HG03460 (cell line): ENCODE data around the gene PTGER3.

ENCODE experiments used
- ATAC-seq: cut with Tn5 transposase; IDR thresholded peaks from one replicate; pipeline ENCODE4 v1.9.1; 2021; ENCODE audit not compliant: unreplicated experiment

PTGER3 gene

DNA sequence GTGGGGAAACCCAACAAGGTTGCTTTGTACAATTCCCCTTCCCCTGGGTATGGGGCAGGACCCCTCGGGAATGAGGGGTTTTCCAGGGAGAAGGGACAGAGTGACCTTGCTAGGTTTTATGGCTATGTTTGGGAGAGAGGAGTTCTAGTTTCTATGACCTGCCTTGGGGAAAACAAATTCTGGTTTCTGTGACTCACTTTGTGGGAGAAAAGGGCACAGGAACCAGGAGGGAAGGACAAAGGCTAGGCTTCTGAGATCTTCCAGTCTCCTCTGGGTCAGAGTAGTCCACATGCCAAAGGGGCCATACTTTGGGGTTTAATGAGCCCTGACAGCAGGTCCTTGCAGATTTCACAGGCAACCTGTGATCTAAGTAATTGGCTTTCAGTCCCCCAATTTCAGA, 5.5 kb upstream of the PTGER3 start:
- ATAC-seq = no peak

DNA sequence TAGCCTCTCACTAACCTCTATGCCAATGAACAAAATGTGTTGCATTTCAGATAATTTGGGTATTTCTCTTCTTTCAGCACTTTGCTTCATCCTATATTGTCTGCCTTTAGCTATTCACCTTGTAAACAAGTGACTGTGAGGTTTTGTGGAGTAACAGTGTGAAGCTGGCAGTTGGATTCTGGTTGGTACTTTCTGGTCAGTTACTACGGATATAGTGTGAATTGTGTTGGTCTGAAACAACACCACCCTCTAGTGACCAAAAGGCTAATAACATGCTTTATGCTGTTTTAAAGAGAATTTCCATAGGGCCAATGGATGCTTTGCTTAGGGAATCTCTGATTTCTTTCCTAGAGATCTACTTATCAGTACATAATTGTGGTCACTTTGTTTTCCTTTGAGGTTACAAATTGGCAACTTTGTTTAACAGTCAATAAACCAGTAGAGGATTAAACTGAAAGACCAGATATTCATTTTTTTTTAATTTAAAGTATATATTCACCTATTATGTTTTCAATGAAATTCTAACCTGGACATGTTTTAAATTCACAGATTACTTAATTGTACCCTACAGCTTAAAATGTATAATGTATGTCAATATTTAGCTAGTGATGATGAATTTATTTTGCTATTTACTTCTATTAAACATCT, 2.5 kb upstream of the PTGER3 start:
- peak; percentile 67 for ATAC-seq

DNA sequence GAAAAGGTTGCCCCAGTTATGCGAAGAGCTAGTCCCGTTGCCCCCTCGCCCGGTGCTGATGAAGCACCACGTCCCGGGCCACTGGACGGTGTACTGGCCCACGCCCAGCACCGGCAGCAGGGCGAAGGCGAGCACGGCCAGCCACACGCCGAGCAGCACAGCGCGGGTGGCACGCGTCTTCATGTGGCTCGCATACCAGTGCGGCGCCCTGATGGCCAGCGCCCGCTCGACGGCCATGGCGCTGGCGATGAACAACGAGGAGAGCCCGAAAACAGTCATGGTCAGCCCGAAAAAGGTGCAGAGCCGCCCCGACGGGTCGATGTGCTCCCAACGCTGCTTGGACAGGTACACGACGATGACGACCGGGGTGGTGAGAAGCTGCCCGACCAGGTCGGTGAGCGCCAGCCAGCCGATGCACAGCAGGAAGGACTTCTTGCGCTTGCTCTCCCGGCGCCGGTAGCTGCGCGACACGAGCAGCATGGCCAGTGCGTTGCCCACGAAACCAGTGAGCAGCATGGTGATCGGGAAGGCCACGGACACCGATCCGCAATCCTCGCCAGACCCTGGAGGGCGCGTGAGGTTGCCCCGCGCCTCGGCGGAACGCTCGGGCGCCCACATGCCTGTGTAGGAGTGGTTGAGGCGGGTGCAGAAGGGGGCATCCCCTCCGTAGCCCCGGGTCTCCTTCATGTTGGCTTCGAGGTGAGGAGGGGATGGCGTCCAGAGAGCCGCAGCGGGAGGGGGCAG, 553 bp downstream of the PTGER3 start:
- no peak for ATAC-seq

DNA sequence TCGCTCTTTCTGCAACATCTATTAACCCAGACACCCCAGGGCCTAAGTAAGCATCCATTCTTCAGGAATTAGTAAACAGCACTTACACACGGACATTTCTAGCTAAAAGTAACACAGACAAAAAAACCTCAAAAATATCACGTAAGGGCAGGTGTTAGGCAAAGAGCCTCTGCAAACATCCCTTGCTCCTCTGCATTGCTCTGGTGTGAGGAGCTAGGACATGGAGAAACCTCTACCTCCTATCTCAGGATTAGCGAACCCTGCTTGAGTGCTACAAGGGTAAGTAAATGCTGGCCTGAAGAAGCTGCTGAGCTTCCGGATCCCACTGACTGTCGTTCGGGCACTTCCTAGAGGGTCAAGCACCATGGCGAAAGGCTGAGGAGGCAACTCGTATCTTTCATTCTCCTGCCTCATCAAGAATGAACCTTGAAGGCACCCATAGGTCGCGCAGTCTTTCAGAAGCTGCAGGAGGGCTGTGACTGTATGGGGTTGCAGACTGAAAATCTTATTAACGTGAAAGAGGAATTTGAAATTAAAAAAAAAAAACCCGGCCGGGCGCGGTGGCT, 2.1 kb downstream of the PTGER3 start:
- no peak for ATAC-seq

DNA sequence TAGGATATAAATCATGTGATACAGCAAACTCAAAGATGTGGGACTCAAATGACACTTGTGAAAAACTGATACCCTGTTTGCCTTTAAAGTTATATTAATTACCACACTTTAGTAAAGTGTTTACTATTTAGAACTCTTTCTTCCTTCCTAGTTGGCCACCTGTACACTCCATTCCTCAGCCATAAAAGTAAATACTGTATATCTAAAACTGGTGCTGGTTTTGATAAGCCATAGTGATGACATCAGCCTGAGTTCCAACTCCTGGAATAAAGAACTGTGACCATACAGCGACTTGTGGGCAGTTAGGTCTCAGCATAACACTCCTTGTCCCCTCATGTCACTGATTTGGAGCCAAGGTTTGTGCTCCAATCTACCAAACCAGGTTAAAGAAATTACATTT, 2.8 kb downstream of the PTGER3 start:
- ATAC-seq = no peak

DNA sequence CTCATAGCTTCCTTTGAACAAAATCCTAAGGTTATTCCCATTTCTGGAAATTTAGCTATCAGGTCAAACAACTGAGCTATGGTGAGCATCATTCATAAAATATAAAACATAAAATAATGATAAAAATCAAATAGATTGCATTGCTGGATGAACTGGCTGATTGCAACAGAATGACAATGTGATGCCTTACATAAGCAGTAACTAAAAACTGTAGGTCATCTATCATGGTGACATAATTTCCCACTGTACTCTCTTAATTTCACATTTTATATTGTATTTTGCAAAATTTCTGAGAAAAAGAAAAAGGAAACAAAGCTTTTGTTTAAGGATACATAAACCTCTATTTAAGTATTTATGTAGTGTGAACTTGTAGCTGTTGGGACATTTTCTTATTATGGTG, 4.6 kb downstream of the PTGER3 start:
- no peak for ATAC-seq

DNA sequence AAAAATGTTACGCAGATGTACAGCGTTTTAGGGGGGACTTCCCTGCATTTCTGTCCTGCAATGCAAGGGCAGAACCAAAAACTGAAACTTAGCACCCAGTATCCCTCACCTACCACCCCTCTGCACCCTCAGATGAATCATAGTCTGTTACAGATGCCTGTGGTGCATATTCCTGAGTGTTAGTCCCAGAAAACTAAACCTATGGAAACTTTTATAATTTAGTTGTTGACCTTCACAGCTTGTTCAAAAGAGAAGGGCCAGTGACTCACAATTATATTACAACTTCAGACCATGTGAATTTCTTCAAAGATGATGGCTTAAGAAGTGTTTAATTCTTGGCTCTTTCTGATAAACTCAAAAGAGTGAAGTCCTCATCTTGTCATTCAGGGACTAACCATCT, 5.8 kb downstream of the PTGER3 start:
- no peak for ATAC-seq

DNA sequence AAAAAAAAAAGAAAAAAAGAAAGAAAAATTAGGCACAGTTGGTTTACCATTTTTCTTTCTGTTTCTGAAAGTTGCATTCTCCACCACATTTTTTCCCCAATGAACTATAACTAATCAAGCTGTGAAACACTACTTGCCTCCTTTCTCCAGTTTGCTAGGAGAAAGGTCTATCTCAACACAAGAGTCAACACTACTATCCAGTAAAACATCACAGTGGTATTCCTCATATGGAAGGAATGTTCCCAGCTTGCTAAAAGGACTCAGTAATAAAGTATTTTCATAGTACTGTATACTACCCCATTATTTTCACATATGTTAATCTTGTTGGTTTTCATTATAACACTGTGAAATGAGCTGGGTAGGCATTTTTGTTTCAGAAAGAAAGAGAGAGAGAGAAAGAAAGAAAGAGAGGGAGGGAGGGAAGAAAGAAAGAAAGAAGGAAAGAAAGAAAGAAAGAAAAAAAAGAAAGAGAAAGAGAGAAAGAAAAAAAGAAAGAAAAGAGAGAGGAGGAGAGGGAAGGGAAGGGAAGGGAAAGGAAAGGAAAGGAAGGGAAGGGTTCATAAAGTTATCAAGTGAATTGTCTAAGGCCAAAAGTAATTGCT, 7.9 kb downstream of the PTGER3 start:
- no peak for ATAC-seq

DNA sequence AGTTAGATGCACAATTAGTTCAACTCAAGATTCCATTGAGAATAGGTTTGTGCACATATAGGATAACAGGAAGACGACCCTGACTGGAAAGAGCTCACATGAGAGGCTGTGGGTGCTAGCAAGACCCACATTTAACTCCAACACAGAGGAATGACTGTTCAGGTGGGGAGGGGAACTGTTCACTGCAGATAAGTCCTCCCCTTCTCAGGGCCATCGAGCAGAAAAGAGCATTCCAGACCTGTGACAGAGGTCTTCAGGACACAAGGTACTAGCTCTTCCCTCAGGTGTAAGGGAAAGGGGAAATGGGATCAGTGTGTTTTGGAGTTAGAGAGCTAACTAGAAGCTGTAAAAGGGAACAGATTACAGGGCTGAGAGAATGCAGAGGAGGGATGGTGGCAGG, 8.7 kb downstream of the PTGER3 start:
- ATAC-seq = no peak

DNA sequence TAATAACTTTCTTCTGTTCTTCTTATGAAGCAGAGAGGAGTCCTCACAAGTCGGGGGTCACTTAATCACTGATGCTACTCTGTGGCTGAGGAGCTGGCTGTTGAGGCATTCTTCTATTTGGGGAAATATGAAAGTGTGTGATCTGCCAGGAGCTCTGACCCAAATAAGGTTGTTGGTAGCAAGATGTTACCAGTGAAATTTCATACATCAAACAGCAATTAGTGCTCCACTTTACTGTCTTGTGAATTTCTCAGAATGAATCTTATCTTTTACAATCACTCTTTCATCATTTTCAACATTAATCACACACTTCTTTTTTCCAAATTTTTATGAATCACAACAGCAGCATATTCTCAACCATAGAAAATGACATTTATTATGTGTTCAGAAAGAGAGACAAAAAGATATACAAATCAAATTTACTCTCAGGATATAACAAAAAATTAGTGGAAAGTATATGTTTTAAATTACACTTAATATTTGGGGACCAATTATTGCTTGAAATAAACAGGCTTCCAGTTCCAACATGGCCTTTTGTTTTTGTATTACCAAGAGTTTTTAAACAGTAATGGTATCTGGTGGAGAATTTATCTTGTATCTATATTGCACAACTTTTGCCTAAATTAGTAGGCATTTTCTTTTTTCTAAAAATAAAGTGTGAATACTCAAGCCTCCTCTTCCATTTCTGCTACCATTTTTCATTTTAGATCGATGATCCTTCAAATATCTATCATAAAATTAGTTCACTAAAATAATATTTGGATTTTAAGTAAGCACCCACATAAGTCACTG, 9.6 kb downstream of the PTGER3 start:
- ATAC-seq = no peak

DNA sequence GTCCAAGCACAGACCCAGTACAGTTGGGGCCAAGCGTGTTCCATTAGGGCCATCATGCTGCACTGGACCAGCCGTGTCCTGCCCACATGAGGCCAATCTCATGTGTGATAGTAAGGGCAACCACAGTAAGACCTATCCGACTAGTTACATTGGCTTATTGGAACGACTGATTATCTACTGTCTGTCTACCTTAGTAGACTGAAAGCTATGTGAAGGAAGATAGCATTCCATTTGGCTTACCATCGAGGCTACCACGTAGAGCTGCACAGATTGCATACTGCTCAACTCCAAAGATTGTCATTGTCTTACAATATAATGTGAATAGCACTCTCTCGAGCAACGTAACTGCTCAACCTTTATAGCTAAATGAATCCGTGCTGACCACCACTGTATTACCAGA, 10.6 kb downstream of the PTGER3 start:
- no peak for ATAC-seq

DNA sequence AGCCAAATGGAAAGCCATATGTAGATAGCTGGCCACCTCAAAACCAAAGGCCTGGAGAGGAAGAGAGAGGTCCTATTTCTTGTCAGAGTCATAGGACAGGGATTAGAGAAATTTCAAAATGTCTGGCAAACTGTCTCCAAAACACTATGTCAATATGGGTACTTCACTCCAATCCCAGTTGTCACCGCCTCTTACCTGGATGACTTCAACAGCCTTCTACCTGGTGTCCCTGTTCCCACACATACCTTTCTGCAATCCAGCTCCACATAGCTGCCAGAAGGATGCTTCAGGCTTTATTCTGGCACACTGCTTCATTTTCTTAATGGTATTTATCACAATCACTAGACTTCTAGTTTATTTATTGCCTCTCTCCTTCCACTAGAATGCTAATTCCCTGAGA, 14.5 kb downstream of the PTGER3 start:
- no peak for ATAC-seq

DNA sequence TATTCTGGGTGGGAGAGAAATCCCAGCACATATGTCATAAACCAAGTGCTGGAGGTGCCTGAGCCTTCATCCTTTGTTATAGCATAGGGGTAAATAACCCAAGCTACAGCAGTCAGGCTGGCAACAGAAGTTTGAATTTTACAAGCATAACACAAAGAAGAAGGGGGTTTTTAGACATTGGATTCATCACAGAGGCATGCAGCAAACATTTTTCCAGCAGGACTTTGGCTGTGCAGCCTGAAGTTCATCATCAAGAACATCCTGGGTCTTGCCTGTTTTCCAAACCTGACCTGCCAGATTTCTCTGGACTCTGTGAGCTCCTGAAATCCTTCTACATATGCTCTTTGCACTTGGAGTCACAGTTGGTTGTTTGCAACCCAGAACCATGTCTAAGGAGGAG, 16.2 kb downstream of the PTGER3 start:
- no peak for ATAC-seq

DNA sequence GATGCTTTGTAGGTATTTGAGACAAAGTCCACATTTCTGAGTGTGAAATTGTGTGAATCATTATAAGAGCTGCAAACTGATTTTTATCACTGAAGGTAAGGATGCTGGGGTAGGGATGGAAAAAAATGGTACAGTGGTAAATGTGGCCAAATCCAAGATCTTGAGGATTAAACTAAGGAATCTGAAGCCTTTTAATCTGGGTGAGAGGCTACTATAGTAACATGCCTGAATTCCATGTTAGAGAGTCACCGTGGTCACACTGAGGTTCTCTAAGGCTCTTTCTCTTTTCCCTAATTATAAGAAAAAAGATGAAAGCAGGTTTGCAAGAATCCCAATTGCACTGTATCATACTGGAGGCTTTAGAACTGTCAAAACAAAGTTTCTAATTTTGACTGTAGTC, 17.6 kb downstream of the PTGER3 start:
- ATAC-seq = no peak

DNA sequence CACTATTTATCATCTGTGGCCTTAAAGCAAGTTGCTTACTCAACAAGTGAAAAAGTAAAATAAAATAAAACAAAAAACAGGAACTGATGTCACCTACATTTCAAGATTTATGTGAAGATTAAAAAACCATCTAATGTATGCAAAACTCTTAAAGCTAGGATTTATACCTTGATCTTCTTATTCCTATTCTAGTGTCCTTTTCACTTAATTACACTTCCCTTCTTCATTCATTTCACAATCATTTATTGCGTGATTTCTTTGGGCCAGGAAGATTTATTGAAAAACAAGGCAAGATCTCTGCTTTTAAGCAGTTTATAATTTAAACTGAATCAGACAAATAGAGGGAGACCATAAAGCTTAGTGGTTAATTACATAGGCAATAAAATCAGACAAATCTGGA, 18.6 kb downstream of the PTGER3 start:
- no peak for ATAC-seq

DNA sequence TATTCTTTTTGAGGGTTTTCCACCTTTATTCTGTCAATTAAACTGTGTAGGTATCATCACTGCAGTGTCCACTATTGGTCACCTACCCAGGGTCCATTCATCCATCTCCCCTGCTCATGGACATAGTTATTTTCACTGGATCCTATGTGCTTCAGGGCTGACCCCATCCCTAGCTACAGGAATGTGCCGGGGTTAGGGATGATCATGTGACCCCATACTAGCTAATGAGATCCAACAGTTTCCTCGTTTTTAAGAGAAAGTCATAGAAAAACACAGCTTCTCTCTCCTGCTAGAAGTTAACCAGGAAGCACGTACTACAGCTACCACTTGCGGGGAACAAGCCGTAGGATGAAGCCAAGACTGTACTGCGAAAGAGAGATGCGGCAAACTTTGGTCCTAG, 19.6 kb downstream of the PTGER3 start:
- ATAC-seq = no peak

DNA sequence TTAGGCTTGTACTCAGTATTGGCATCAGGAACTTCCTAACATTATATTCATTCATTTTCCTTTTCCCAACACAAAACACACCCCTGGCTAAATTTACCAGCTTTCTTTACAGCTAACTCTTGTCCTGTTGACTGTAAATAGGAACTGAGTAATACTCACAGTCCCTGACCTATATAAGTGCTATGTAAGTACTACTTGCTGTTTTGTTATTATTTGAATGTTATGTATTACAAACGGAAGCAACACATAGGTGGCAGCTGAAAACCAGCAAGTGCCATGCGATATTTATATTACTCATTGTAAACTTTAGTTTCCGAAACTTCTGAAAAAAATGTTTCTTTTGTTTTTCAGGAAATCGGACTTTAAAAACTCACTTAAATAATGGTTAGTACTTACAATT, 21.5 kb downstream of the PTGER3 start:
- no peak for ATAC-seq

DNA sequence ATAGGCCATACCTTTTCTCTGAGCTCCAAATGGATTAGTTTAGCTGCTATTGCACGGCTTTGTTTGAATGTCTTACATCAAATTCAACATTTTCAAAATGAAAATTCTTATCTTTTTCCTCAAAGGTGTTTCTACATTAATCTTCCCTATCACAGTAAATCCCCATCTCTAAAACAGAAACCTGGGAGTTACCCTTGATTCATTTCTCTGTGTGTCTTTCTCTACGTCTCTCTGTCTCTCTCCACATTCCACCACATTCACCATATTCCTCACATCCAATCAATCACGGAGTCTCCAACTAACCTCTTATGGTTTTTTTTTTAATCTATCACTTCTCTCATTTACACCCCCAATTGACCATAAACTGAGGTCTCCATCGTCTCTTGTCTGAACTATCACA, 24.1 kb downstream of the PTGER3 start:
- ATAC-seq = no peak

DNA sequence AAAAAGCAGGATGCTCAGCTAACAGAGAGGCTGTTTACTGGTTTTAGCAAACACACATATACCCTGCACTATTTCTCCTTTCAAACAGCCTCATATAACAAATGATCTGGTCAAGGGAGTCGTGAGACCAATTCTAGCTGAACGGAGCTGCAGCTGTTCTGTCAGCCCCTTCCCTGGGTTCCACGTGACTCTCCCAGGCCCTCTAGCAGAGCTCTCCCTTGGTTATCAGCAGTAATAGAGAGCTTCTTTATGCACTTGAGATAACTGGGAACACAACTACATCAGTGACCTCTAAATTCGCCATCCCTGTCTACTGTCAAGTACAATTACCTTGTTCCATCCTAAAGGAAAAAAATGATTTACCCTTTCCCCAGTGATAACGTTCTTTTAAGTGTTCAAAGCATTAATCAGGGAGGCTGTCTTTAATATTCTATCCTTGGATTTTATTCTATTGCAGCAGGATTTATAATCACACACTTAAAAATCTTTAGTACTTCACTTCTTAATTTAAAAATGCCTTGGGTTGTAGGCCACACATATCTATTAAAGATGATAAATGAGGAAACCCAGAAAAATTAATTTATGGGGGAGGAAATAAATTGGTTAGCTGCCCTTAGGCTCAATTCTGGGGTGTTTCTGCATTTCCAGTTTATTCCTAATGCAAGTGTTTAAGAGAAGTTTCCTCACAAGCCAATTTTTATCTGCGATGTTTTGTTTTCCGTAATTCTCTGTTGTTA, 28.2 kb downstream of the PTGER3 start:
- no peak for ATAC-seq

DNA sequence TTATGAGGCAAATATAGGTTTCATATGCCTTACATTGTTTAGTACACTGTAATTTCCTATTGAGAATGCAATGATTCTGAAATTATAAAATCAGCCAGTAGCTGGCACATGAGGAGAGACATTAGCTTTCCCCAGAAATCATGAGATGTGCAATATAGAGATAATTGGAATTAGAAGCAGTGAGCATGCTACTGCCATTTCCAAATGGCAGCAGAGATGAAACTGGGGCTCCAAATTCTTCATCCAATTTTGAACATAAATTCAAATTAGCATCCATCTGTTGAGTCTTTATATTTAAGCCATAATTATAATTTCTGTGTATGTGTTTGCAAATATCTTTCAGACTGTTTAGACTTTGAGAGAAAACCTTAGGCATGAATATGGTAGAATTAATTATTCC, 28.8 kb downstream of the PTGER3 start:
- no peak for ATAC-seq

DNA sequence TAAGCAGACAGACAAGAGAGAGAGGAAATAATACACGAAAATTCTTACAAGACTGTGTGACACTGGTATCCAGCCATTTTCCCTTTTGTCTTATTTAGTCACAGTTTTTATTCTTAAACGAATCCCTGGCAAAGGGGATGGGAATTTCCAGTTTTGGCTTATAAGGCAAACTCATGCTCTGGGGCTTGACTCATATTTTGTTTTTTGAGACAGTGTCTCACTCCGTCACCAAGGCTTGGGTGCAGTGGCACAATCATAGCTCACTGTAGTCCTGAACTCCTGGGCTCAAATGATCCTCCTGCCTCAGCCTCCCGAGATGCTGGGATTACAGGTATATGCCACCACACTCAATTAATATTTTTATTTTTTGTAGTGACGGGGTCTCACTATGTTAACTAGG, 31.9 kb downstream of the PTGER3 start:
- no peak for ATAC-seq
